ENCODE results near the gene C17orf58. TPM values are rescaled to one million over a fixed set of nuclear protein-coding genes. Genes with fewer than 3 reads are reported as not detected.

C17orf58 gene
- polyA plus RNA-seq, 1 of the 3 experiments (the other 2 are of a cell fraction), result 21.2 TPM

DNA sequence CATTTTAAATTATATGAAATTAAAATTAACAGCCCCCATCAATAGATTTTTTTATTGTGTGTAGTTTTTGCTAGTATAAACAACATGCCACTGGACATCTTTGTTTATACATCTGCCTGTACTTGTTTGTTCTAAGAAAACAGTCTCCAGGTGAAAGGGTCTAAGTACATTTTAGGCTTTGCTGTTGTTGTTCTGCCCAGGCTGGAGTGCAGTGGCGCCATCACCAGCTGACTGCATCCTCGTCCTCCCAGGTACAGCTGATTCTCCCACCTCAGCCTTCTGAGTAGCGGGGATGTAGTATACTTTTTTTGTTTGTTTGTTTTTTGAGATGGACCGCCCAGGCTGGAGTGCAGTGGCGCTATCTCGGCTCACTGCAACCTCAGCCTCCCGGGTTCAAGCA lies 25.5 kb downstream of the C17orf58 start:
- Histone ChIP-seq H3K9ac (no peak overlapping the region), H3K79me2 (ENCODE audit: insufficient read depth) (no peaks in the 10 kb centered on the region), H3F3A (replicated peaks; ENCODE audit: insufficient read depth) (peaks cover 4% of the 10 kb centered on the region), H2AFZ (ENCODE audit: low read depth) (no peak overlapping the region), H3K4me3 (ENCODE audit: low read depth in 2 of 2, low read length in 1 of 2) (no peak overlapping the region), H3K27ac (ENCODE audit: low read depth in 2 of 2, low read length in 1 of 2) (no peak overlapping the region), H3K27me3 (ENCODE audit: insufficient read depth) (no peaks in the 10 kb centered on the region), H3K9me2 (no peaks in the 10 kb centered on the region), H3K4me1 (ENCODE audit: control insufficient read depth in 1 of 2, insufficient read depth in 2 of 2, low read depth in 1 of 2, low read length in 1 of 2) (no peaks in the 10 kb centered on the region), H4K20me1 (ENCODE audit: insufficient read depth) (no peaks in the 10 kb centered on the region), H3K36me3 (replicated peaks in 1 of 2; ENCODE audit: control insufficient read depth in 1 of 2, insufficient read depth in 2 of 2, low read length in 1 of 2) (peaks cover 37 to 82% of the 10 kb centered on the region in 2 experiments), H3K9me3 (no peaks in the 10 kb centered on the region), H3K4me2 (no peak overlapping the region)
- ChIA-PET POLR2A (no interaction called here), CTCF (interaction anchor here (1.5 to 1.7 kb wide), 2 partner anchors 9 to 16 kb away, joined by 3 to 4 read pairs; no protein-coding TSS in a partner anchor)
- WGBS (ENCODE audit: low lambda C conversion rate), result 92% methylated on average over 7 of the region's 7 CpGs
- TF ChIP-seq RAD21 (IDR thresholded peaks at IDR 0.05; ENCODE audit: low read length) (no peak), FOXM1 (IDR thresholded peaks at IDR 0.05; ENCODE audit: low read depth) (no peak), FOSL2 (IDR thresholded peaks at IDR 0.05; ENCODE audit: borderline replicate concordance, low read depth) (no peak), FOXJ3 (CRISPR knock-in tag; IDR thresholded peaks at IDR 0.05) (no peak), EP300 (IDR thresholded peaks at IDR 0.05; ENCODE audit: borderline replicate concordance in 1 of 2, low read depth in 1 of 2, low read length in 1 of 2) (no peak), MEF2A (IDR thresholded peaks at IDR 0.05; ENCODE audit: borderline replicate concordance, low read depth) (no peak), EZH2phosphoT487 (IDR thresholded peaks at IDR 0.05; ENCODE audit: borderline replicate concordance, low read depth) (no peak), NFIC (IDR thresholded peaks at IDR 0.05; ENCODE audit: borderline replicate concordance) (no peak), TCF12 (IDR thresholded peaks at IDR 0.05) (no peak), RFX5 (IDR thresholded peaks at IDR 0.05; ENCODE audit: low read length) (no peak), NRF1 (IDR thresholded peaks at IDR 0.05; ENCODE audit: low read depth, low read length) (no peak), ELF1 (IDR thresholded peaks at IDR 0.05) (no peak)
- TF ChIP-seq, protein P1, sequence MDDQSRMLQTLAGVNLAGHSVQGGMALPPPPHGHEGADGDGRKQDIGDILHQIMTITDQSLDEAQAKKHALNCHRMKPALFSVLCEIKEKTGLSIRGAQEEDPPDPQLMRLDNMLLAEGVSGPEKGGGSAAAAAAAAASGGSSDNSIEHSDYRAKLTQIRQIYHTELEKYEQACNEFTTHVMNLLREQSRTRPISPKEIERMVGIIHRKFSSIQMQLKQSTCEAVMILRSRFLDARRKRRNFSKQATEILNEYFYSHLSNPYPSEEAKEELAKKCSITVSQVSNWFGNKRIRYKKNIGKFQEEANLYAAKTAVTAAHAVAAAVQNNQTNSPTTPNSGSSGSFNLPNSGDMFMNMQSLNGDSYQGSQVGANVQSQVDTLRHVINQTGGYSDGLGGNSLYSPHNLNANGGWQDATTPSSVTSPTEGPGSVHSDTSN (IDR thresholded peaks at IDR 0.05), result no peak
- TF ChIP-seq, protein P2, sequence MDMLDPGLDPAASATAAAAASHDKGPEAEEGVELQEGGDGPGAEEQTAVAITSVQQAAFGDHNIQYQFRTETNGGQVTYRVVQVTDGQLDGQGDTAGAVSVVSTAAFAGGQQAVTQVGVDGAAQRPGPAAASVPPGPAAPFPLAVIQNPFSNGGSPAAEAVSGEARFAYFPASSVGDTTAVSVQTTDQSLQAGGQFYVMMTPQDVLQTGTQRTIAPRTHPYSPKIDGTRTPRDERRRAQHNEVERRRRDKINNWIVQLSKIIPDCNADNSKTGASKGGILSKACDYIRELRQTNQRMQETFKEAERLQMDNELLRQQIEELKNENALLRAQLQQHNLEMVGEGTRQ (IDR thresholded peaks at IDR 0.05; ENCODE audit: borderline replicate concordance, low read depth, low read length), result no peak
- TF ChIP-seq, protein P3, sequence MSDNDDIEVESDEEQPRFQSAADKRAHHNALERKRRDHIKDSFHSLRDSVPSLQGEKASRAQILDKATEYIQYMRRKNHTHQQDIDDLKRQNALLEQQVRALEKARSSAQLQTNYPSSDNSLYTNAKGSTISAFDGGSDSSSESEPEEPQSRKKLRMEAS (IDR thresholded peaks at IDR 0.05; ENCODE audit: low read depth), result no peak
- TF ChIP-seq, protein P4, sequence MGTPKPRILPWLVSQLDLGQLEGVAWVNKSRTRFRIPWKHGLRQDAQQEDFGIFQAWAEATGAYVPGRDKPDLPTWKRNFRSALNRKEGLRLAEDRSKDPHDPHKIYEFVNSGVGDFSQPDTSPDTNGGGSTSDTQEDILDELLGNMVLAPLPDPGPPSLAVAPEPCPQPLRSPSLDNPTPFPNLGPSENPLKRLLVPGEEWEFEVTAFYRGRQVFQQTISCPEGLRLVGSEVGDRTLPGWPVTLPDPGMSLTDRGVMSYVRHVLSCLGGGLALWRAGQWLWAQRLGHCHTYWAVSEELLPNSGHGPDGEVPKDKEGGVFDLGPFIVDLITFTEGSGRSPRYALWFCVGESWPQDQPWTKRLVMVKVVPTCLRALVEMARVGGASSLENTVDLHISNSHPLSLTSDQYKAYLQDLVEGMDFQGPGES (IDR thresholded peaks at IDR 0.05; ENCODE audit: low read depth, low read length), result no peak
- TF ChIP-seq, protein P5, sequence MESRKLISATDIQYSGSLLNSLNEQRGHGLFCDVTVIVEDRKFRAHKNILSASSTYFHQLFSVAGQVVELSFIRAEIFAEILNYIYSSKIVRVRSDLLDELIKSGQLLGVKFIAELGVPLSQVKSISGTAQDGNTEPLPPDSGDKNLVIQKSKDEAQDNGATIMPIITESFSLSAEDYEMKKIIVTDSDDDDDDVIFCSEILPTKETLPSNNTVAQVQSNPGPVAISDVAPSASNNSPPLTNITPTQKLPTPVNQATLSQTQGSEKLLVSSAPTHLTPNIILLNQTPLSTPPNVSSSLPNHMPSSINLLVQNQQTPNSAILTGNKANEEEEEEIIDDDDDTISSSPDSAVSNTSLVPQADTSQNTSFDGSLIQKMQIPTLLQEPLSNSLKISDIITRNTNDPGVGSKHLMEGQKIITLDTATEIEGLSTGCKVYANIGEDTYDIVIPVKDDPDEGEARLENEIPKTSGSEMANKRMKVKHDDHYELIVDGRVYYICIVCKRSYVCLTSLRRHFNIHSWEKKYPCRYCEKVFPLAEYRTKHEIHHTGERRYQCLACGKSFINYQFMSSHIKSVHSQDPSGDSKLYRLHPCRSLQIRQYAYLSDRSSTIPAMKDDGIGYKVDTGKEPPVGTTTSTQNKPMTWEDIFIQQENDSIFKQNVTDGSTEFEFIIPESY (IDR thresholded peaks at IDR 0.05; ENCODE audit: borderline replicate concordance, low read depth), result no peak
- TF ChIP-seq, protein P6, sequence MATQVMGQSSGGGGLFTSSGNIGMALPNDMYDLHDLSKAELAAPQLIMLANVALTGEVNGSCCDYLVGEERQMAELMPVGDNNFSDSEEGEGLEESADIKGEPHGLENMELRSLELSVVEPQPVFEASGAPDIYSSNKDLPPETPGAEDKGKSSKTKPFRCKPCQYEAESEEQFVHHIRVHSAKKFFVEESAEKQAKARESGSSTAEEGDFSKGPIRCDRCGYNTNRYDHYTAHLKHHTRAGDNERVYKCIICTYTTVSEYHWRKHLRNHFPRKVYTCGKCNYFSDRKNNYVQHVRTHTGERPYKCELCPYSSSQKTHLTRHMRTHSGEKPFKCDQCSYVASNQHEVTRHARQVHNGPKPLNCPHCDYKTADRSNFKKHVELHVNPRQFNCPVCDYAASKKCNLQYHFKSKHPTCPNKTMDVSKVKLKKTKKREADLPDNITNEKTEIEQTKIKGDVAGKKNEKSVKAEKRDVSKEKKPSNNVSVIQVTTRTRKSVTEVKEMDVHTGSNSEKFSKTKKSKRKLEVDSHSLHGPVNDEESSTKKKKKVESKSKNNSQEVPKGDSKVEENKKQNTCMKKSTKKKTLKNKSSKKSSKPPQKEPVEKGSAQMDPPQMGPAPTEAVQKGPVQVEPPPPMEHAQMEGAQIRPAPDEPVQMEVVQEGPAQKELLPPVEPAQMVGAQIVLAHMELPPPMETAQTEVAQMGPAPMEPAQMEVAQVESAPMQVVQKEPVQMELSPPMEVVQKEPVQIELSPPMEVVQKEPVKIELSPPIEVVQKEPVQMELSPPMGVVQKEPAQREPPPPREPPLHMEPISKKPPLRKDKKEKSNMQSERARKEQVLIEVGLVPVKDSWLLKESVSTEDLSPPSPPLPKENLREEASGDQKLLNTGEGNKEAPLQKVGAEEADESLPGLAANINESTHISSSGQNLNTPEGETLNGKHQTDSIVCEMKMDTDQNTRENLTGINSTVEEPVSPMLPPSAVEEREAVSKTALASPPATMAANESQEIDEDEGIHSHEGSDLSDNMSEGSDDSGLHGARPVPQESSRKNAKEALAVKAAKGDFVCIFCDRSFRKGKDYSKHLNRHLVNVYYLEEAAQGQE (IDR thresholded peaks at IDR 0.05; ENCODE audit: low read depth, low read length), result no peak
- DNase-seq, result no peak
